Hepatocyte (in vitro differentiated cells): ENCODE measurements around the gene NUBPL. TPM values are rescaled to one million over a fixed set of nuclear protein-coding genes. Genes with fewer than 3 reads are reported as not detected.

Experiments
- DNase-seq: peaks from one replicate; pipeline ENCODE4 v3.0.0-alpha.2; 2016; ENCODE audit warnings: low spot score
- H2AFZ ChIP-seq: fragments of 200-600 bp; sonication (generic); 2 replicates; pipeline ENCODE4 v1.6.0; 2016; ENCODE audit warnings: antibody characterized with exemption, mild to moderate bottlenecking
- H3K27ac ChIP-seq: fragments of 200-600 bp; sonication (generic); 2 replicates; pipeline ENCODE4 v1.5.1; 2016; ENCODE audit warnings: mild to moderate bottlenecking
- H3K27me3 ChIP-seq: fragments of 200-600 bp; sonication (generic); 2 replicates; pipeline ENCODE4 v1.6.1; 2016
- H3K36me3 ChIP-seq: fragments of 200-600 bp; sonication (generic); replicated peaks from 2 replicates; pipeline ENCODE4 v1.5.1; 2016; ENCODE audit warnings: low read depth; ENCODE audit not compliant: insufficient read depth
- H3K4me1 ChIP-seq: fragments of 200-600 bp; sonication (generic); 2 replicates; pipeline ENCODE4 v1.5.1; 2016; ENCODE audit warnings: mild to moderate bottlenecking, moderate library complexity; ENCODE audit not compliant: insufficient read depth
- H3K4me2 ChIP-seq: fragments of 200-600 bp; sonication (generic); 2 replicates; pipeline ENCODE4 v1.6.0; 2016
- H3K4me3 ChIP-seq: fragments of 200-600 bp; sonication (generic); 2 replicates; pipeline ENCODE4 v1.5.1; 2016; ENCODE audit warnings: mild to moderate bottlenecking
- H3K79me2 ChIP-seq: fragments of 200-600 bp; sonication (generic); 2 replicates; pipeline ENCODE4 v1.6.0; 2017; ENCODE audit warnings: mild to moderate bottlenecking
- H3K9me2 ChIP-seq: fragments of 200-600 bp; sonication (generic); replicated peaks from 2 replicates; pipeline ENCODE4 v1.6.0; 2017; ENCODE audit warnings: mild to moderate bottlenecking; ENCODE audit not compliant: insufficient read depth
- H3K9me3 ChIP-seq: fragments of 200-600 bp; sonication (generic); 2 replicates; pipeline ENCODE4 v1.5.1; 2016; ENCODE audit warnings: low read depth, mild to moderate bottlenecking
- H4K20me1 ChIP-seq: fragments of 200-600 bp; sonication (generic); 2 replicates; pipeline ENCODE4 v1.6.0; 2016; ENCODE audit warnings: mild to moderate bottlenecking; ENCODE audit not compliant: insufficient read depth, poor library complexity, severe bottlenecking
- CTCF ChIP-seq: fragments of 200-600 bp; sonication (generic); IDR thresholded peaks from 2 replicates; pipeline ENCODE4 v1.5.1; 2016; ENCODE audit warnings: antibody characterized with exemption, mild to moderate bottlenecking; ENCODE audit not compliant: poor library complexity
- EZH2 ChIP-seq: fragments of 200-600 bp; sonication (generic); IDR thresholded peaks from 2 replicates; pipeline ENCODE4 v1.6.1; 2016; ENCODE audit warnings: antibody characterized with exemption, mild to moderate bottlenecking, borderline replicate concordance
- EZH2phosphoT487 ChIP-seq: fragments of 200-600 bp; sonication (generic); IDR thresholded peaks from one replicate; pipeline ENCODE4 v1.6.1; 2018; ENCODE audit warnings: antibody characterized with exemption, mild to moderate bottlenecking, low read depth, moderate library complexity; ENCODE audit not compliant: unreplicated experiment, severe bottlenecking
- WGBS: methylation state at CpG from one replicate; pipeline ENCODE4 v1.1.6; 2016; ENCODE audit warnings: low lambda C conversion rate; ENCODE audit errors: missing lambda C conversion rate; 5-methylcytosine and 5-hydroxymethylcytosine counted together
- polyA plus RNA-seq: library from polyadenylated mRNA; unstranded; fragments of >200 nt; fragmentation: Nextera tagmentation; extraction: Ambion mirVana; gene quantifications from 2 replicates; pipeline ENCODE4 v1.2.1, GENCODE V29; 2016
- total RNA-seq: library from RNA; depleted of rRNA; stranded (reverse); fragments of >200 nt; gene quantifications from 2 replicates; pipeline ENCODE4 v1.2.3, GENCODE V29; 2014

Gene NUBPL
- total and polyA plus RNA-seq, 2 experiments from 2014 or later, result 7.4 to 14.8 TPM

- Histone ChIP-seq H3K9me3 (no peaks in the 10 kb centered on the region), H3K4me3 (no peak overlapping the region), H3K4me1 (peaks cover 4% of the 10 kb centered on the region), H3K4me2 (no peak overlapping the region), H3K9me2 (no peaks in the 10 kb centered on the region), H3K27me3 (no peaks in the 10 kb centered on the region), H3K36me3 (no peaks in the 10 kb centered on the region), H4K20me1 (no peaks in the 10 kb centered on the region), H3K27ac (no peak overlapping the region), H2AFZ (no peak overlapping the region), H3K79me2 (no peaks in the 10 kb centered on the region)
- TF ChIP-seq EZH2 (no peak), EZH2phosphoT487 (no peak), CTCF (no peak)
- 93% methylated on average over 5 of the region's 5 CpGs for WGBS
- DNase-seq, result no peak
Measured at GRCh38 chr14:31837031-31837430, 275.8 kb downstream of the NUBPL start.

- Histone ChIP-seq H2AFZ (no peak overlapping the region), H3K9me3 (no peaks in the 10 kb centered on the region), H3K4me2 (no peak overlapping the region), H4K20me1 (no peaks in the 10 kb centered on the region), H3K4me1 (peaks cover 6% of the 10 kb centered on the region), H3K27ac (peak overlapping the region; percentile 25), H3K79me2 (no peaks in the 10 kb centered on the region), H3K36me3 (no peaks in the 10 kb centered on the region), H3K4me3 (no peak overlapping the region), H3K9me2 (no peaks in the 10 kb centered on the region), H3K27me3 (no peaks in the 10 kb centered on the region)
- WGBS, result 92% methylated on average over 2 of the region's 2 CpGs
- no peak for TF ChIP-seq CTCF
- TF ChIP-seq EZH2phosphoT487, result no peak
- no peak for TF ChIP-seq EZH2
- no peak for DNase-seq
Measured at GRCh38 chr14:31842899-31843298, 281.7 kb downstream of the NUBPL start.

GRCh38 chr14:31843361-31844091 is 282.3 kb downstream of the NUBPL start:
- Histone ChIP-seq H2AFZ (peak overlapping the region; percentile 7), H3K27ac (peak overlapping the region; percentile 65), H3K4me1 (peaks cover 6% of the 10 kb centered on the region), H4K20me1 (no peaks in the 10 kb centered on the region), H3K4me3 (no peak overlapping the region), H3K36me3 (no peaks in the 10 kb centered on the region), H3K9me2 (no peaks in the 10 kb centered on the region), H3K4me2 (no peak overlapping the region), H3K9me3 (no peaks in the 10 kb centered on the region), H3K27me3 (no peaks in the 10 kb centered on the region), H3K79me2 (no peaks in the 10 kb centered on the region)
- 96% methylated on average over 1 of the region's 1 CpG for whole genome bisulfite sequencing
- TF ChIP-seq CTCF, result no peak
- TF ChIP-seq EZH2phosphoT487, result no peak
- no peak for TF ChIP-seq EZH2
- DNase-seq, result no peak
